NCI-H128 (cell line): ENCODE measurements around the gene TP53RK.

ENCODE experiments used
- DNase-seq: peaks from one replicate; lab custom pipeline; 2025; ENCODE audit not compliant: unreplicated experiment; lab: John Stamatoyannopoulos, UW

Gene TP53RK

DNA sequence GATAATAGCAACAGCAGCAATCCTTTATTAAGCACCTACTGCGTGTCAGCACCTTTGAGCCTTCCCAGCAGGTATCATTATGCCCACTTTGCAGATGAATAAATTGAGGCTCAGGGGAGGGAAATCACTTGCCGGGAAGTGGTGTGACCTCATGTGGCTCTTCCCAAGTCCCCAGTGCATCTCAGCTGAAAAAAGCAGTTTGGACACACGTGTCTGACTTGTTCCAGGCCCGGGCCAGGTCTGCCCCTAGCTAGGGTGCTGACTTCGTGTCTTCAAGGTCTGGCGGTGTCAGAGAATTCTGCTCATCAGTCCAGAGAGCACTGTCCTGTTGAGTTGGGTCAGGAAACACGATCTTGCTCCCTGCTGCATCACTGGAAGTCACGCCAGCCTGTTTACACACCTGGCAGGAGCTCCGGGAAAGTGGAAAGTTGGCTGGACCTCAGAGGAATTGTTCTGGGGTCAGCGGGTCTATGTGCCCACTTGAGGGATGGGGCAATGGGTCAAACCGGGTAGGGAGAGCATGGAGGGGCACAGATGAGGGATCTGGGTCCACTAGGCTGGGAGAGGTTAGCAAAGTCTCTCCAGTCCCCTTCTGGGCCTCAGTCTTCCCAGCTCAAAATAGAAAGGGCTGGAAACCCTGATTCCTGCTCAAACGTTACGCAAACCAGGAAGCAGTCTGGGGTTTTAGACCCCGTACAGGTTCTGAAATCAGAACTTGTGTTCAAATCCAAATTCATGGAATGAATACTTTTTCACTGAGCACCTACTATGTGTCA is 48.5 kb downstream of the TP53RK start:
- DNase-seq: no peak

DNA sequence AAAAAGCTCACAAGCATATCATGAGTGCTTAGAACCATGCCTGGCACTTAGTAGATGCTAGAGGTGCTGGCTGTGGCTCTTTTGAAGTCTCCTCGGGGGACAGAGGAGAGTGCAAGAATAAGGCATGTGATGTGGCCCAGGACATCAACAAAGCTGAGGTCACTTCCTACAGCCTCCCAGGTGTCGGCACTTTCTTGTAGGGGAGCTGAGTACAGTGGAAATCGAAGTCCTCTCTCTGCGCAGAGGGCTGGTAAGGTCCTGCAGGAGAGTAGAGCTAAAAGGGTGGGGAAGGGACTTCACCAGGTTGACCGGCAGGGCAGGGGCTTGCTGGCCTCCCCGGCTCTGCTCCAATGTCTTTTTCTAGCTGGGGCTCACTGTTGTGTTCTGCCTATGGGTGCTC is 49.2 kb downstream of the TP53RK start:
- no peak for DNase-seq

DNA sequence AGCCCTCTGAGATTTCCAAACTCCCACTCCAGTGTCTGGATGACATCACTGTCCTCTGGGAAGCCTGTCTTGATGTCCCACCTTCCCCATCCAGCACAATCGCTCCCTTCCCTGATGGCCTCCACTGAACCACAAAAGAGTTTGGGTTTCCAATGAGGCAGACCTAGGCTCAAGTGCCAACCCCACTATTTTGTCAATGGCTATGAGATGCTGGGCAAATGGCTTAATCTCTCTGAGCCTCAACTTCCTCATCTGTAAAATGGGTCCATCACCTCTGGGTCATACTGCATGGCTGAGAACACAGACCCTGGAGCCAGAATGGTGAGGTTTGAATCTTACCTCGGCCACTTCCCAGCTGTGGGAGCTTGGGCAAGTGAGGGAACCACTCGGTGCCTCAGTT is 49.7 kb downstream of the TP53RK start:
- DNase-seq: no peak

GRCh38 chr20:46638898-46639274 is 50.4 kb downstream of the TP53RK start:
- DNase-seq: no peak

GRCh38 chr20:46638134-46638897 is 50.9 kb downstream of the TP53RK start:
- no peak for DNase-seq

DNA sequence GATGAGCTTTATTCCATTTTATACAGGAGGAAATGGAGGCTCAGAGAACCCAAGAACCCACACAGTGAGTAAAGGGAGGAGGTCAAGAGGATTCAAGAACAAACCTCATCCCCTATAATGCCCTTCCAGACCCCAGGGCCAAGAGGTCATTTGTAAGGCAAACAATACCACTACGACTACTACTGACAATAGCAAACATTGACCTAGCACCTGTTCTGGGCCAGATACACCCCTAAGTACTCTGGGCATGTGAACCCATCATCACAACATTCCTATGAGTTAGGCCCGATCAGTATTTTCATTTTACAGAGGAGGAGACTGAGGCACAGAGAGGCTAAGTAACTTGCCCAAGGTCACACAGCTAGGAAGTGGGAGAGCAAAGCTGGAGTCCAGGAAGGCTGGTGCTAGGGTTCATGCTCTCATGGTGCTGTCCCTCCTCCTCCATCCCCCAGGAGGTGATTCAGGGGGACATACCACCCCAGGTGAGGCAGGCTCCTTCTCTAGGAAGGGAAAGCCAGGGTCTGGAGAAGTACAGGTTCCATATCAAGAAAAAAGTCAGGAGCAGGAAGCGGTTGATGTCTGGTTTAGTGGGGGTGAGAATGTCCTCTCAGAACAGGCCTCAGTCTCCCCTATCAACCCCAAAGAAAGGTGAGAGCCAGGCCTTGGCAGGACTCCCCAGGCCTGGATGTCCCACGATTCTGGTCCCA is 51.7 kb downstream of the TP53RK start:
- no peak for DNase-seq

DNA sequence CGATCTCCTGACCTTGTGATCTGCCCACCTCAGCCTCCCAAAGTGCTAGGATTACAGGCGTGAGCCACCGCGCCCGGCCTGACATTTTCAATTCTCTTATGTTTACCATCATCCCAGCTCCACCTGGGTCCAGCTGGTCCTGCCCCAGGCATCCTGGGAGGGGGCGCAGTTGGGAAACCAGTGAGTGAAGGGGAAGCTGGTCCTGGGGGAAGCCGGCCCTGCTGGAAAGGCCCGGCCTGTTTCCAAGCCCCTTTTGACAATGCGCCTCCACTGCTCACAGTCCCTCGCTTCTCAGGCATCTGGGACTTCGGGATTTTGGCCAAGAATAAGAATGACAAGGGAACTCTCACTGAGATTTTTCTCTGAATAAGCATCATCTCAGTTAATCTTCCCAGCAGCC is 52.2 kb downstream of the TP53RK start:
- DNase-seq: no peak

- DNase-seq: no peak
Observed at GRCh38 chr20:46636514-46636913, 52.7 kb downstream of the TP53RK start.

- no peak for DNase-seq
Observed at GRCh38 chr20:46635514-46636136, 53.6 kb downstream of the TP53RK start.

DNA sequence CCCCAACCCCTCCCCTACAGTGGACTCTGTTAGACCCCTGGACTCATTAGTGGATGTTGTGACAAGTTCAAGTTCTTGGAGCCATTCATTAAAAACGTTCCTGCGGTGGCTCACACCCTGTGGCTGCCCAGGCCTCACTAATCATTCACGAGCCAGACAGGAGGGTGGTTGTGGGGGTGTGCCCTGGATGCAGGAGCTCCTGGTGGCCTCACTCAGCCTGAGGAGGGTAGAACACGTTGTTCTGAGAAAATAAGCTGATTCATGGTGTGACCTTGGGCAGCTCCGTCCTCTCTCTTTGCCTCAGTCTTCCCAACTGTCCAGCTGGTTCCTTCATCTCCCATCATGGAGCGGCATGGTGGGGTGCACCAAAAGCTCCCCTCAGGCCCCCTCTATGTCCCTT is 54.7 kb downstream of the TP53RK start:
- no peak for DNase-seq
